Activated CD8-positive, alpha-beta memory T cell treated with anti-CD3 and anti-CD28 coated beads for 48 hours (primary cell): ENCODE measurements around the gene PNPT1.
"Not testable (repeated sequence)": the region's sequence is repeated elsewhere in the genome, so short reads cannot be mapped to it uniquely, and the experiment has no call there.

ENCODE experiments used
- DNase-seq, 3 experiments: peaks; one replicate each; pipeline ENCODE4 v3.0.0-alpha.2; 2020; ENCODE audit warnings: low read depth in 2 of 3, low spot score in 2 of 3

Gene PNPT1

DNA sequence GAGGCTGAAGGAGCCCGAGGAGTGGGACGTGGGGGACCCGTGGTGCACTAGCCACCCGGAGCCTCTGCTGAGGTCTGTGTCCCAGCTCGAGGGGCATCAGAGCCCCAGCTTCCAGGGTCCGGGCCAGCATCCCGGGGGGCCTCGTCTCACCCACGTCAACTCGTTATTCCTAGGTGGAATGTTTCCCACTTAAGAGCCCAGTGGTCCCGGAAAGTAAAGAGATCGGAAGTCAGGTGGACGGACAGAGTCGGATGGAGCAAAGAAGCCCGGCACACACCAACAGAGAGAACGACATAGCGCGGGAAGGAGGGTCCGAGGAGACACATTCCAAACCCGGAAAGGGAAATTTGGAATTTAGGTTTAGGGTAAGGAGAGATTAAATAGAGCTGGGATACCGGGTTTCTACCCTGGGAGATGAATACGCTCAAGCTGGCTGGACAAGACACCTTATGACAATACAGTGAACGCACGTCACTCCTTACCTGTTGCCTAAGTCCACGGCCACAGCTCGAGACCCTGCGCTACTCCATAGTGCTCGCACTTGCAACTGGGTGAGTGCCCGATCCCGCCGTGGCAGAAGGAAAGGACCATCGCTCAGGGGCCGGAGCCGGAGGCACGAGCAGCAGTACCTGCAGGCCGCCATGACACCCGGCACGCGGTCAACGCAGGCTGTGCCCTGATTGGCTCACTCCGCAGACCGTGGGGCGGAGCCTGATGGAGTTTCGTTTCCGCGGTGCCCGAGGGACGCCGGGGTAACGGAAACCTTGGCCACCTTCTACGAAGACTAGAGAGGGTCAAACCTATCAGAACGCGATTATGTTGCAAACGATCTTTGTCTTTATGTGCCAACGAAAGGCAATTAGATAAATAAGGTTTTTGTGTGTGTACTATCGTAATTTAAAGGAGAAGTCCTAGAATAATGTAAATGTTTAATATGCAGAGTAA, at the start of gene PNPT1:
Gene PNPT1, minus strand, starts transcription at position 664 of the 945 bp plus-strand sequence. Its CDS starts 21 bp downstream, at position 643.
- DNase-seq = peak; percentile 76 to 86 (median 79)

DNA sequence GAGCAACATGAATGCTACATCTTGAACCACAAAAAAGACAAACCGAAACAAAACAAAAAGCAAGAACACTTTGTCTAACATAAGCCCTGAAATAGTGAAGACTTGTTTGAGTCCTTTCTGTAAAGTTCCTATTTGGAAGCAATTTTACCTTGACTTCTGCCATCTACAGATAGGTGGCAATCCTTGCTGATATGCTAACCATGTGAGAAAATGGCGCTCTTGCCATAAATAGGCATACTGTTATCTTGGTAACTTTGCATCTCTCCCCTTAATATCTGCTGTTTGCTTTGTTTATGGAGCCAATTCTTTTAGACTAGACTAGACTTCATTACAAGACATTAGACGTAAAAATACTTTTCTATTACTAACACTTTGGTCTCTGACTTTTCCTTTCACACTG, 49.4 kb upstream of the PNPT1 start:
- DNase-seq = no peak

DNA sequence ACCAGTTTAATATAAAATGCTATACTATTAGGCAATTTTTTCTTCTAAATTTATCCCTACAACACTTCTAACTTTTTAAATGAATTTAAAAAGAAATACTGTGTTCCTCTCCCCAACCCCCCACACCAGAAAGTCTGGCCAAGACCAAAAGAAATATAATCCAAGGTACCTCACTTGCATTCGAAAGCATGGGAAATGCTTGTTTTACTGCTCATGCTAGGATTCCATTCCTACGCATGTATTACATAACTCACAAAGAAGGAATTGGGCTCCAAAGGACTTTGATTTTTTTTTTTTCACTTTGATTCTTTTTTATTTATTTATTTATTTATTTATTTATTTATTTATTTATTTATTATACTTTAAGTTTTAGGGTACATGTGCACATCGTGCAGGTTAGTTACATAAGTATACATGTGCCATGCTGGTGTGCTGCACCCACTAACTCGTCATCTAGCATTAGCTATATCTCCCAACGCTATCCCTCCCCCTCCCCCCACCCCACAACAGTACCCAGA, 42.4 kb upstream of the PNPT1 start:
- DNase-seq = not testable (repeated sequence)

DNA sequence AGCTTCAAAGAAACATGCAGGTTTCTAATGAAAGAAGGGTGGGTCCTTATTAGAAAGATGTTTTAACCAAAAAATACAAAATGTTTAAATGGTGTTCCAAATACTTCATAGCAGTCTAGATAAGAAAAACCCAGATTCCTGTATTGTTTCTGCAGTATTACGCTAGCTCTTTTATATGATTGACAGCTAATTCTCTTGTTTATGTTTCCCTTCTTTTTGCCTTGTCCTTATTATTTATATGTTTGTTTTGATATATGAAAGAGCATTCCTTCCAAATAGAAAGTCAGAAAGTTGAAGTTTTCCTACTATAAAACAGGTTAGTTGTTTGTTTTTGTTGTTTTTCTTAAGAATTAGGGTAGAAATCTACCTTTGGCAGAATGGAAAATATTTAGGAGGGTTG, 41.1 kb upstream of the PNPT1 start:
- no peak for DNase-seq

DNA sequence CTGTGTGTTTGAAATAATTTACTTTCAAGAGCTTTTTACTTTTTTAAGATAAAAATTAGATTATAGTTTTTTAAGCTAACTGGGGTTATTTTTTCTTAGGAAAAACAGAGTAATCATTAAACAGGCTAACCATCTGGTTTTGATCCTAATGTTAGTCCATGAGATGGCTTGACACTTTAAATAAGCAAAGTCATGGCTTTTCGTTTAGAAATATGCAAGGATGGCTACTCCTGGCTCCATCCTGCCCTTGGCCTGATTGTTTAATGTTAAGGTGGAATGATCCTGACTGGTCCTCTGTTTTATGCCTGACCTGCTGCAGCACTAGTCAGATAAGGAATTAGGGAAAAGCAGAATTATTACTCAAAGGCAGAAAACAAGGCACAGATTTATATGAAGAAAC, 39.7 kb upstream of the PNPT1 start:
- no peak for DNase-seq

DNA sequence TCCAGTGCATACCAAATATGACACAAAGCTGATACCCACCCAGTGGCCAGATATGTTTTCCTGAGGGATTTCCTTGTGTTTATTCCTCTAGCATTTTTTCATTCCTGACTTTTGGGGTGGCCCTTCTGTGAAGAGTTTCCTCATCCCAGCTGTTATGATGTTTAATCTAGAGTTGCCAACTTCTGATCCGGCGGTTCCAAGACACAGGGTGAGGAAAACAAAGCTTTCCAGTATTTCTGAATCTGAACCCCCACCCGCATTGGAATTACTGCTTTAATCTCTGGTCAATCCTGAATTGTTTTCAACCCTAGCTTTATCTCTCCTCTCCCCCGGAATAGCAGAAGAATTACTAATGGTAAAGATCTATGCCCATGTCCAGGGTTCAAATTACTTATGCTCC, 39.2 kb upstream of the PNPT1 start:
- DNase-seq = no peak

DNA sequence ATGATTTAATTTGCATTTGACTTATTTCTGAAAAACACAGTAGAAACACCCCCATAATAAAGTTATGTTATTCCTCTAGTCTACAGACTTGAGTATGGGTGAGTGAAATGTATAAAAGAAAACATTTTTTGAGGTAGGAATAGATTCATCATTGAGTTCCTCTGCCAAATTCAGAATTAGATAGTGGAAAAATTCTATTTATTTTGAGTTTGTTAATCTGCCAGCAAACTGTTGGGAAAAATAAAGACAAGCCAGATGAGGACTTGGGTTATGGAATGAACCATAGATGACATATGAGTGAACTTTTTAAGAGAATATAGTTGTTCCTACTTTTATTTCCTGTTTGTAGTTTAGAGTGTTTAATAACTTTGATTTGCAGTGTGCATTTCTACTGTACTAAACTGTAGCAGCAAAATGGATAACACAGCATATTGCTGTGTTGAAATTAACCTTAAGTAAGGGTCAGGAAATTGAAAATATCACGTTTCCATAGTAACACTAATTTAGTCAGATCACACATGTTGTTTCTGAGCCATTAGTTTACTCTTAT, 35.6 kb upstream of the PNPT1 start:
- DNase-seq = no peak

DNA sequence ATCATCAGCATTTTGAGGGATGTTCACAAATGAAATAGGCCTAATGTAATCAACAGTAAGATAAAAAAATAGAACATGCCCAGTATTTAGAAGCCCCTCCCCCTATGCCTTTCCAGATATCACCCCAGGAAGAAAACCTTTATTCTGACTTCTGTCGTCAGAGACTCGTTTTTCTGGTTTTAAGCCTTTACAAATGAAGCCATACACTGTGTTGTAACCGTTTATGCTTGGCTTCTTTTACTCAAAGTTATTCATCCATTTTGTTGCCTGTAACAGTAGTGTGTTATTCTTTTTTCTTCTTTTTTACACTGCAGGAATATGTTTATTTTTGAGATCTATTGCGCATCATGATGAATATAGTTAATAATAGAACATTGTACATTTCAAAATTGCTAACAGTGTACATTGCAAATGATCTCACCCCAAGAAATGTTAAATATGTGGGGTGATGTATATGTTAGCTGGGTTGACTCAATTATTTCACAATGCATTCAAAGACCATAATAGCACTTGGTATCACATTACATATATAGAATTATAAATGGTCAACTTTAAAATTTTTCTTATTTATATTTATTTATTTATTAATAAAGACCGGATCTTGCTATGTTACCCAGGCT, 28.1 kb upstream of the PNPT1 start:
- no peak for DNase-seq

DNA sequence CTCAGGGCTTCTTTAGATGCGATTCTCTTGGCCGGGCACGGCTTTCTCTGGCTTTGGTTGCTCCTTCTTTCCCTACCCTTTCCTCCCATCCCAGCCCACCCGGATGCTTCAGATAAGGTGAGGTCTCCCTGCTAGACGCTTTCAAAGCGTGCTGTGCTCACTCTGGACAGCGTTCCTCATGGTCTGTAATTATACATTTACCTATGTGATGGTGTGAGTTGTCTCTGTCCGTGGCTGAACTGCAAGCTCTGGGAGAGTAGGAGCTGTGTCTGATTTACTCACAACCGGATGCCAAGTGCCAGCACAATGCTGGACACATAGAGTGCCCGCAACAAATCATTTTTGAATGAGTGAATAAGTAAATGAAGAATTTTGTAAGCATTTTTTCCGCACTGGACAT, 26.8 kb upstream of the PNPT1 start:
- DNase-seq = no peak

DNA sequence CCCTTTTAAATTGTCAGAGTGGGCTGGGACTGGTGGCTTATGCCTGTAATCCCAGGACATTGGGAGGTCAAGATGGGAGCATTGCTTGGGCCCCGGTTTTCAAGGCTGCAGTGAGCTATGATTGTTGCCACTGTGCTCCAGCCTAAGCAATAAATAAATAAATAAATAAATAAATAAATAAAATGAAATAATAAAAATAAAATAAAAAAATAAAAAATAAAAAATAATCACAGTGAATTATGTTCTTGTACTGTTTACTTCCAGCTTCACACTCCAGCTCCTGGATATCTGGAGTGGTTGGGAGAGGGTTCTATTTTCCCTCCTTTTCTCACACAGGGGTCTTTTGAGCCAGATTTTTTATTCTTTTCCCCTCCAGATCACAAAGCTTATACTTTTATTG, 26.2 kb upstream of the PNPT1 start:
- DNase-seq = no peak

DNA sequence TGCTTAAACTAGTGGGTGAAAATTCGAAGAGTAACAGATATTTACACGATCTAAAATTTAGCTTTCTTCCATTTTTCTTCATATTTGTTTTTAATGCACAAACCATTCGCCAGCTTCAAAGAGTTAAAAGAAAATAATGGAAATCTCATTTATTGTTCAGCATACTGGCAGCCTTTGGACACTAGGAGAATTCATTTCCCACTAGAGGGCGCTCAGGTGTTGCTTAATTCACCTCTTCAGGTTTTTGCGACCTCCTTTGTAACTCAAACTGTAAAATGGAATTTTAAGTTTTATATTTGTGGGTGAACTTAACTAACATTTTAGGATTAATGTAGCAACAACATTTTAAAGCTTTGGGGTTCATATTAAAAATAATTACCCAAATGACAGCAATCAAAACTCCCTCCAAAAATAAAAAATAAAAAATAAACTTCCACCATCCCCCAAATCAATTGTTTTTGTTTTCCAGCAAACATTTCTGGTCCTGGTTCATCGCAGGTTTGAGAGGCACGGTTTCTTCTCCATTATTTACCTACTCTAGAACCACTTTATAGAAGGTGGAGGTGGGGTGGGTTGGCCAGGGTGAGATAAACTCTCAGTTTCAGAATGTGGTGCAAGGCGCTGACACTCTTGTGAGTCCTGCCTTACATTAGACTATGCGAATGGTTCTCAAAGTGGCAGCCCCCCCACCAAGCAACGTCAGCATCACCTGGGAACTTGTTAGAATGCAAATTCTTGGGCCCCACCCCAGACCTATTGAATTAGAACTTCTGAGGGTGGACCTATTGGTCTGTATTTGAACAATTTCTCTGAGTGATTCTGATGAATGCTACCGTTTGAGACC, 24.7 kb upstream of the PNPT1 start:
- peak in 1 of 3 experiments; percentile 20 for DNase-seq

DNA sequence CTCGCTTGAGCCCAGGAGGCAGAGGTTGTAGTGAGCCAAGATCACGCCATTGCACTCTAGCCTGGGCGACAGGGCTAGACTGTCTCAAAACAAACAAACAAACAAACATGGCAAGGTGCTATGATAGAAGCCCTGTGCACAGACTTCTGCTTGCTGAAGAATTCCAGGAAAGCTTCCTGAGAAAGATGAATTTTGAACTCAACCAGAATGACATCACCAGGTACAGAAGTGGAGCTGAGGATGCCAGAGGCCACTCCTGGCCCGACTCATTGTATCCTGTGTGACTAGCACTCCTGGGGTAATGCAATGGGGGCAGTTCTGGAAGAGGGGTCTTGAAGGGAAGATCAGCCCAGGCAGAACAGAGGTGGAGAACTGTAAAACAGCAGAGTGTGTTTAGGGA, 22.0 kb upstream of the PNPT1 start:
- no peak for DNase-seq

DNA sequence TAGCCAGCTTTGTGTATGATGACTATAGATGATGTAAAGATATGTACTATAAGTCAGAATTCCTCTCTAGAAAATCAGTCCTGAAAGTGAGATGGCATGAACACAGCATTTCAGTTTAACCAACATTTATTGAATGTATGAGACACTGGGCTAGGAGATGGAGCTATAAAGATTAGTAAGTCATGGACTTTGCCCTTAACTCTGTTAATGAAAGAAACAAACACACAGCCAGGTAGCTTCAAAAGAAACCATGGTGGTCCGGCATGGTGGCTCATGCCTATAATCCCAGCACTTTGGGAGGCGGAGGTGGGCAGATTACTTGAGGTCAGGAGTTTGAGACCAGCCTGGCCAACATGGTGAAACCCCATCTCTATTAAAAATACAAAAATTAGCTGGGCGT, 21.5 kb upstream of the PNPT1 start:
- not testable (repeated sequence) for DNase-seq

DNA sequence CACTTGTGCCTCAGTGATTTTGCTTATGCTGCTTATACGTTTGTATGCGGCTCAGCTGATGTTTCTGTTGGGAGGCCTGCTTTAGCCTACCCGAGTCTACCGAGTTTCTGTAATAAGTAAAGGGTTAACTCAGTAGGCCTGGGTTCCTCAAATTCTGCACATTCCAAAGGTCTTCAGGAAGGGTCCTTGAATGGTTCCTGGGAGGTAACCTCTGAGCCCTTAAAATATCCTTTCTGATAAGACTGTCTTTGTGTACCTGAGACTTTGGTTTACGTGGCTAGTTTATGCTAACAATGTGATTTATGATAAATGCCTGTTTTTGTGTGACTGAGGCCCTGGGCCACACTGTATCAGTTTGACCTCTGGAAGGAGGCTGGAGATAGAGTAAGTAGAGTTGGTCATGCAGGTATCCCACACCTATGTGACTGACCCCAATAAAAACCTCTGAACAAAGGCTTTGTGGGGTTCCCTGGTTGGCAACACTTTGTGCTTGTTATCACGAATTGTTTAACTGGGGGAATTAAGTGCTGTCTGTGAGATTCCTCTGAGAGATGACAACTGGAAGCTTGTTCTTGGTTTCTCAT, 18.9 kb upstream of the PNPT1 start:
- DNase-seq = no peak

DNA sequence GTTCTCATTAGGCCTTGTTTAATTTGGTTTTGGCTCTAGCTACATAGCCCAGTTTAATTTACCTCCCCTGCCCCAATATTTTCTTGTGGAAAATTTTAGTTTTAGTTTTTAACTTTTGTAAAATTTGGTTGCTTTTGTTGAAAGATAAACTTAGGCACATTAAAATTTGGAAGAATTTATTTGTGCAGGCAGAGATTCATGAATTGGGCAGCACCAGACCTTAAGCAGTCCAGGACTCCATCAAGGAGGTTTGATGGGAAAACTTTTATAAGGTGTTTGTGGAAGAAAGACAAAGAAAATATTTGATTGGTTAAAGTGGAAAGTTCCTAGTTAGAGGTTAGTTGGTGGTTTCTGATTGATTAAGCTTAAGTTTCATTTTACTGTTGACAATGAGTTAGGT, 16.4 kb upstream of the PNPT1 start:
- no peak for DNase-seq

DNA sequence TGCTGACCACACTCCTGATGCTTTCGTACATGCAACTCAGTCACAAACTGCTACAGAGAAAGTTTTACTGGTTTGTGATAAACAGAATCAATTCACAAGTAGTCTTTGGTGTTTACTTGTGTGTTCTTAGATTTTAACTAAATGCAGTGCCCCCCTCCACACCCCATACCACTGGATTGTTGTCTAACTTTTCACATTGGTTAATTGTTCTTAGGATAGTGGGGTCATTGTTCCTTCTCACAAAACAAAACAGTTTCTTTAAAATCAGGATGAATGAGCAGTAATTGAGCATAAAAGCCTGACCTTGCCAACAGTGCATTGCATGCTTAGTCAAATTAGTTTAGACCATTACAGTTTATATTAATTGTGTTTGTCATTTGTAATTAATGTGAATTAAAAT, 14.1 kb upstream of the PNPT1 start:
- DNase-seq = no peak

DNA sequence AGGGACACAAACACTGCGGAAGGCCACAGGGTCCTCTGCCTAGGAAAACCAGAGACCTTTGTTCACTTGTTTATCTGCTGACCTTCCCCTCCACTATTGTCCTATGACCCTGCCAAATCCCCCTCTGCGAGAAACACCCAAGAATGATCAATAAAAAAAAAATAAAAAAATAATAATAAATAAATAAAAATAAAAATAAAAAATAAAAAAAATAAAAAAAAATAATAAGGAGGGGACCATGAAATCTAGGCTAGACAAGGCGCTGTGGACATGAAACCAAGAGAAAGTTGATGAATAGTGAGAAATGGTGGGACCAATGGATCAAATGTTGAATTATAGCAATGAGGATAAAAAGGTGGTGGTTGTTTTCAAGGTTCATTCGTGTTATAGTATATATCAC, 12.6 kb upstream of the PNPT1 start:
- not testable (repeated sequence) for DNase-seq

DNA sequence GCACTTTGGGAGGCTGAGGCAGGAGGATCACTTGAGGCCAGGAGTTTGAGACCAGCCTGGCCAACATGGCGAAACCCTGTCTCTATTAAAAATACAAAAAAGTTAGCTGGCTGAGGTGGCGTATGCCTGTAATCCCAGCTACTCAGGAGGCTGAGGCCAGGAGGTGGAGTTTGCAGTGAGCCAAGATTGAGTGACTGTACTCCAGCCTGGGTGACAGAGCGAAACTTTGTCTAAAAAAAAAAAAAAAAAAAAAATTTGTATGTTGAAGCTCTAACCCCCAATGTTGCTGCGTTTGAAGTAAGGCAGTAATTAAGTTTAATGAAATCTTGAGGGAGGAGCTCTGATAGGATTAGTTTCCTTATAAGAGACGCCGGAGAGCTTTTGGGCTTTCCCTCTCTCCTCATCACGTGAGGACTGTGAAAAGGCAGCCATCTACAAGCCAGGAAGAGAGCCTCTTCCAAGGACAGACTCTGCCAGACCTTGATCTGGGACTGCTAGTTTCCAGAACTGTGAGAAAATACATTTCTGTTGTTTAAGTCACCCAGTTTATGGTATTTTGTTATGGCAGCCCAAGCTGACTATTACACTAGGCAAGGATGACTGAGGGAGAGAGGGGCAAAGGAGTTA, 11.5 kb upstream of the PNPT1 start:
- DNase-seq = no peak

DNA sequence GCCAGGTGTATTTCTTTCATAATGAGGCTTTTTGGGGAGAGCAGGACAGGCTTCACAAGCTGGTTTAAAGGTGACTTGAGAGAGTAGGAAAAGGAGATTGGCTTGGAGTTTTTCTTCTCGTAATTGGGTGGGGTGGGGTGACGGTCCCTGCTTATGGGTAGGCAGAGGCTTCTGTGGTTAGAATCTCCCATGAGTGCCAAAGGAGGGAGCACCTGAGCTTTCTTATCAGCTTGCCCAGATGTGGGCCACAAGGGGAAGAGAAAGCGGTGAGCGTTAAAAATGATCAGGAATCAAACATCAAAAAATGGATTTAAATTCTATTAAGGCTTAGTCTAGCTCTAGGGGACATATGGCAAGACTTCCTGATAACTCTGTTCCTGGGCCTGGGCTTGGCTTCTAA, 9.7 kb upstream of the PNPT1 start:
- DNase-seq = no peak

DNA sequence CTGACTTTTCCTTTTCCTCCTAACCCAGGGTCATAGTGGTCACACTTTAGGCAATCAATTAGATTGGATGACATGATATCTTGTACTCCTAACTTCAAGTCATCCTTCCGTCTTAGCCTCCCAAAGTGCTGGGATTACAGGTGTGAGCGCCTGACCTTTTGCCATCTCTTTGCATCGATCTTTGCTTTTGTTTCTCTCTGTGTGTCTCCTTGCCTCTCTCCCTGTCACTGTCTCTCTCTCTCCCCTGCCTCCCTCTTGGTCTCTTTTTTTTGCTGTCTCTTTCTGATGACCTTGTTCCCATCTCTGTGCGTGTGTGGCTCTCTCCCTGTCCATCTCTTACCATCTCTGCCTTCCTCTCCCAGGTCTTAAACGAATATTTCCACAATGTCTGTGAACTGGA, 904 bp downstream of the PNPT1 start:
- not testable (repeated sequence) for DNase-seq
